SK-N-SH (cell line): ENCODE measurements around the gene EXO5. TPM values are rescaled to one million over a fixed set of nuclear protein-coding genes. Genes with fewer than 3 reads are reported as not detected.

ENCODE experiments used
- CTCF ChIA-PET: fragments of 300-600, 350-600 bp; formaldehyde crosslinking; extraction: SDS; loops from one replicate; lab custom pipeline; 2021; lab: Yijun Ruan, JAX
- POLR2A ChIA-PET: fragments of 350-600 bp; sonication (Branson Sonifier 250); formaldehyde crosslinking; extraction: SDS; loops from one replicate; lab custom pipeline; 2020; ENCODE audit warnings: antibody characterized with exemption, inconsistent platforms; lab: Yijun Ruan, JAX
- DNase-seq: peaks from one replicate; pipeline ENCODE4 v3.0.0; 2012
- H2AFZ ChIP-seq: fragments of 200-600 bp; sonication (generic); 2 replicates; pipeline ENCODE4 v1.8.1; 2016; ENCODE audit warnings: antibody characterized with exemption, mild to moderate bottlenecking, low read depth
- H3F3A ChIP-seq: fragments of 200-600 bp; sonication (generic); replicated peaks from 2 replicates; pipeline ENCODE3; 2016; ENCODE audit warnings: antibody characterized with exemption, mild to moderate bottlenecking; ENCODE audit not compliant: insufficient read depth
- H3K27ac ChIP-seq, 2 experiments: fragments of 200-500 bp in 1 of 2; fragments of 200-600 bp in 1 of 2; sonication (Bioruptor generic) in 1 of 2; sonication (generic), shearing (Covaris generic) in 1 of 2; 2 replicates each; pipeline versions ENCODE4 v1.5.1 to v1.6.1; 2014 to 2016; ENCODE audit warnings: low read depth in 2 of 2, inconsistent platforms in 1 of 2, low read length in 1 of 2, mild to moderate bottlenecking in 1 of 2, mixed read lengths in 1 of 2
- H3K27me3 ChIP-seq: fragments of 200-600 bp; sonication (generic), shearing (Covaris generic); 2 replicates; pipeline ENCODE4 v1.6.1; 2016; ENCODE audit warnings: mixed run types; ENCODE audit not compliant: insufficient read depth
- H3K36me3 ChIP-seq, 2 experiments: fragments of 200-500 bp in 1 of 2; fragments of 200-600 bp in 1 of 2; sonication (Bioruptor generic) in 1 of 2; sonication (generic) in 1 of 2; replicated peaks in 1 of 2; 2 replicates each; pipeline versions ENCODE3 to v1.5.1; 2014 to 2016; ENCODE audit warnings: low read length in 1 of 2, mild to moderate bottlenecking in 1 of 2; ENCODE audit not compliant: insufficient read depth in 2 of 2, control insufficient read depth in 1 of 2
- H3K4me1 ChIP-seq, 2 experiments: fragments of 200-500 bp in 1 of 2; fragments of 200-600 bp in 1 of 2; sonication (Bioruptor generic) in 1 of 2; sonication (generic), shearing (Covaris generic) in 1 of 2; 2 replicates each; pipeline versions ENCODE4 v1.5.1 to v1.6.1; 2014 to 2016; ENCODE audit warnings: low read depth in 1 of 2, low read length in 1 of 2, mixed run types in 1 of 2; ENCODE audit not compliant: insufficient read depth in 2 of 2, control insufficient read depth in 1 of 2
- H3K4me2 ChIP-seq: fragments of 200-600 bp; sonication (generic), shearing (Covaris generic); 2 replicates; pipeline ENCODE4 v1.6.1; 2017; ENCODE audit warnings: mixed run types
- H3K4me3 ChIP-seq, 2 experiments: fragments of 200-500 bp in 1 of 2; fragments of 200-600 bp in 1 of 2; sonication (Bioruptor generic) in 1 of 2; sonication (generic), shearing (Covaris generic) in 1 of 2; 2 replicates each; pipeline versions ENCODE4 v1.5.1 to v1.8.1; 2014 to 2016; ENCODE audit warnings: low read depth in 2 of 2, inconsistent platforms in 1 of 2, low read length in 1 of 2, mild to moderate bottlenecking in 1 of 2, mixed read lengths in 1 of 2, moderate library complexity in 1 of 2
- H3K79me2 ChIP-seq: fragments of 200-600 bp; sonication (generic); 2 replicates; pipeline ENCODE4 v1.8.1; 2017; ENCODE audit warnings: mild to moderate bottlenecking; ENCODE audit not compliant: insufficient read depth
- H3K9ac ChIP-seq: fragments of 200-600 bp; sonication (generic); 2 replicates; pipeline ENCODE4 v1.6.1; 2017; ENCODE audit warnings: mixed run types
- H3K9me2 ChIP-seq: fragments of 200-600 bp; sonication (generic); 2 replicates; pipeline ENCODE4 v1.6.1; 2017; ENCODE audit warnings: mixed run types
- H3K9me3 ChIP-seq: fragments of 200-600 bp; sonication (generic); 2 replicates; pipeline ENCODE4 v1.6.1; 2017; ENCODE audit warnings: mixed run types, mild to moderate bottlenecking, moderate library complexity
- H4K20me1 ChIP-seq: fragments of 200-600 bp; sonication (generic); 2 replicates; pipeline ENCODE4 v1.6.1; 2017; ENCODE audit warnings: mild to moderate bottlenecking, mixed run types; ENCODE audit not compliant: insufficient read depth
- EP300 ChIP-seq, 2 experiments: IDR thresholded peaks; 2 replicates each; pipeline versions ENCODE4 v1.4.0 to v1.6.1; 2012; ENCODE audit warnings: borderline replicate concordance in 1 of 2, low read depth in 1 of 2, low read length in 1 of 2
- FOSL2 ChIP-seq: IDR thresholded peaks from 2 replicates; pipeline ENCODE4 v1.4.0; 2012; ENCODE audit warnings: low read depth, mild to moderate bottlenecking, moderate library complexity, borderline replicate concordance
- FOXJ3 ChIP-seq: sonication (generic); formaldehyde crosslinking; IDR thresholded peaks from 2 replicates; pipeline ENCODE4 v1.5.1; 2020; ENCODE audit warnings: mild to moderate bottlenecking, missing genetic modification reagents
- FOXM1 ChIP-seq: IDR thresholded peaks from 2 replicates; pipeline ENCODE4 v1.4.0; 2012; ENCODE audit warnings: low read depth, mild to moderate bottlenecking
- GABPA ChIP-seq: IDR thresholded peaks from 2 replicates; pipeline ENCODE4 v1.4.0; 2012; ENCODE audit warnings: low read depth, mild to moderate bottlenecking
- GATA2 ChIP-seq: sonication (generic); formaldehyde crosslinking; IDR thresholded peaks from 2 replicates; pipeline ENCODE4 v1.5.0; 2020; ENCODE audit warnings: mild to moderate bottlenecking, missing genetic modification reagents
- IRF3 ChIP-seq: fragments of 150-350 bp; IDR thresholded peaks from 2 replicates; pipeline ENCODE4 v1.6.1; 2016; ENCODE audit warnings: mild to moderate bottlenecking, low read depth, low read length
- MAX ChIP-seq: IDR thresholded peaks from 2 replicates; pipeline ENCODE4 v1.4.0; 2012; ENCODE audit warnings: low read depth
- MXI1 ChIP-seq: IDR thresholded peaks from 2 replicates; pipeline ENCODE4 v1.6.1; 2012; ENCODE audit warnings: mild to moderate bottlenecking, low read depth, low read length, improper control_type of control experiment
- POLR2AphosphoS5 ChIP-seq: IDR thresholded peaks from 2 replicates; pipeline ENCODE4 v1.6.1; 2012; ENCODE audit warnings: low read depth, low read length
- RCOR1 ChIP-seq: fragments of 150-350 bp; IDR thresholded peaks from 2 replicates; pipeline ENCODE4 v1.6.1; 2017; ENCODE audit warnings: antibody characterized with exemption, low read length
- REST ChIP-seq: IDR thresholded peaks from 2 replicates; pipeline ENCODE4 v1.6.1; 2012; ENCODE audit warnings: mild to moderate bottlenecking, low read depth, low read length, moderate library complexity
- RFX5 ChIP-seq: IDR thresholded peaks from 2 replicates; pipeline ENCODE4 v1.6.1; 2012; ENCODE audit warnings: mild to moderate bottlenecking, improper control_type of control experiment, low read length
- RXRA ChIP-seq: IDR thresholded peaks from 2 replicates; pipeline ENCODE4 v1.4.0; 2012; ENCODE audit warnings: low read depth, mild to moderate bottlenecking, borderline replicate concordance
- SMC3 ChIP-seq: IDR thresholded peaks from 2 replicates; pipeline ENCODE4 v1.6.1; 2012; ENCODE audit warnings: low read depth, low read length, improper control_type of control experiment
- TAF1 ChIP-seq: IDR thresholded peaks from 2 replicates; pipeline ENCODE4 v1.6.1; 2012; ENCODE audit warnings: low read depth, mild to moderate bottlenecking, low read length, moderate library complexity, borderline replicate concordance
- TEAD4 ChIP-seq: IDR thresholded peaks from 2 replicates; pipeline ENCODE4 v1.4.0; 2012; ENCODE audit warnings: mild to moderate bottlenecking, borderline replicate concordance; ENCODE audit not compliant: insufficient read depth
- YY1 ChIP-seq: IDR thresholded peaks from 2 replicates; pipeline ENCODE4 v1.4.0; 2012; ENCODE audit warnings: low read depth, mild to moderate bottlenecking
- WGBS: methylation state at CpG from one replicate; pipeline ENCODE4 v1.1.6; 2017; ENCODE audit warnings: low lambda C conversion rate; 5-methylcytosine and 5-hydroxymethylcytosine counted together
- polyA plus RNA-seq, 3 experiments: library from polyadenylated mRNA; depleted of rRNA; stranded (reverse); fragments of >200 nt; gene quantifications; 2 replicates each; pipeline ENCODE4 v1.2.3, GENCODE V29; 2012

The EXO5 gene
- polyA plus RNA-seq, 1 of the 3 experiments (the other 2 are of a cell fraction): 7.4 TPM

- TF ChIP-seq GABPA: no peak
- TF ChIP-seq TEAD4: no peak
- TF ChIP-seq REST: no peak
- no peak for TF ChIP-seq IRF3
- TF ChIP-seq TAF1: no peak
- TF ChIP-seq MAX: no peak
- TF ChIP-seq YY1: no peak
- TF ChIP-seq RXRA: no peak
- no peak for TF ChIP-seq GATA2 (CRISPR knock-in tag)
- TF ChIP-seq SMC3: no peak
- TF ChIP-seq RFX5: no peak
- no peak for TF ChIP-seq FOXM1
- TF ChIP-seq EP300 (IDR thresholded peaks at IDR 0.05; ENCODE audit: borderline replicate concordance in 1 of 2, low read depth in 1 of 2, low read length in 1 of 2): no peak
- TF ChIP-seq FOXJ3 (CRISPR knock-in tag): no peak
- TF ChIP-seq MXI1: no peak
- TF ChIP-seq POLR2AphosphoS5: no peak
- no peak for TF ChIP-seq FOSL2
- no peak for TF ChIP-seq RCOR1
- H2AFZ ChIP-seq: no peak overlapping the region
- CTCF ChIA-PET: no interaction called here
- no peaks in the 10 kb centered on the region for H4K20me1 ChIP-seq
- no peak overlapping the region for H3K9ac ChIP-seq
- H3K4me3 ChIP-seq: no peak overlapping the region
- peaks cover 5 to 37% of the 10 kb centered on the region in 2 experiments for H3K36me3 ChIP-seq
- H3K27ac ChIP-seq: no peak overlapping the region
- DNase-seq: no peak
- no peaks in the 10 kb centered on the region for H3K9me3 ChIP-seq
- H3K79me2 ChIP-seq: no peaks in the 10 kb centered on the region
- H3F3A ChIP-seq: no peaks in the 10 kb centered on the region
- POLR2A ChIA-PET: no interaction called here
- no peaks in the 10 kb centered on the region for H3K27me3 ChIP-seq
- H3K4me1 ChIP-seq: no peaks in the 10 kb centered on the region
- WGBS: 81% methylated on average over 7 of the region's 7 CpGs
- no peaks in the 10 kb centered on the region for H3K9me2 ChIP-seq
- no peak overlapping the region for H3K4me2 ChIP-seq
Measured at GRCh38 chr1:40539338-40539737, 30.8 kb downstream of the EXO5 start.
